HG03097 (cell line): ENCODE measurements around the gene RFLNA.
"Not testable (repeated sequence)": the region's sequence is repeated elsewhere in the genome, so short reads cannot be mapped to it uniquely, and the experiment has no call there.

Experiments
- ATAC-seq: cut with Tn5 transposase; IDR thresholded peaks from one replicate; pipeline ENCODE4 v1.9.1; 2021; ENCODE audit not compliant: unreplicated experiment, low FRiP score

RFLNA gene

DNA sequence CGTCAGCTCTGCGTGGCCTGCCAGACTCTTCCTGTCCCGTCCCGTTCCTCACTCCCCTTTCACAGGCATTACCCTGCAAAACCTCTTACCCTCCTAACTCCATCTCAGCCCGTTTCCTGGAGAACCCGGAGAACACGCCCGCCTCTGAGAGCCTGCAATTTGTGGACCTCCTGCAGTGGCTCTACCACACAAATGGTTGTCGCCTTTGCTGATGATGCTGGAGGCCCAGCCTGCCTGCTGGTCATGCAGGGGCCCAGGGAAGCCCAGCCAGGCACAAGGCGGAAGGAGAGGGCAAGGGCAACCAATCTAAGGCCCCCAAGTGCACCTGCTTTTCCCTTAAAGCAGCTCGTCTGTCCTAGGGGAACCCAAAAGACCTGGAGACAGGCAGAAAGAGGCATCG is 22.5 kb downstream of the RFLNA start:
- no peak for ATAC-seq

DNA sequence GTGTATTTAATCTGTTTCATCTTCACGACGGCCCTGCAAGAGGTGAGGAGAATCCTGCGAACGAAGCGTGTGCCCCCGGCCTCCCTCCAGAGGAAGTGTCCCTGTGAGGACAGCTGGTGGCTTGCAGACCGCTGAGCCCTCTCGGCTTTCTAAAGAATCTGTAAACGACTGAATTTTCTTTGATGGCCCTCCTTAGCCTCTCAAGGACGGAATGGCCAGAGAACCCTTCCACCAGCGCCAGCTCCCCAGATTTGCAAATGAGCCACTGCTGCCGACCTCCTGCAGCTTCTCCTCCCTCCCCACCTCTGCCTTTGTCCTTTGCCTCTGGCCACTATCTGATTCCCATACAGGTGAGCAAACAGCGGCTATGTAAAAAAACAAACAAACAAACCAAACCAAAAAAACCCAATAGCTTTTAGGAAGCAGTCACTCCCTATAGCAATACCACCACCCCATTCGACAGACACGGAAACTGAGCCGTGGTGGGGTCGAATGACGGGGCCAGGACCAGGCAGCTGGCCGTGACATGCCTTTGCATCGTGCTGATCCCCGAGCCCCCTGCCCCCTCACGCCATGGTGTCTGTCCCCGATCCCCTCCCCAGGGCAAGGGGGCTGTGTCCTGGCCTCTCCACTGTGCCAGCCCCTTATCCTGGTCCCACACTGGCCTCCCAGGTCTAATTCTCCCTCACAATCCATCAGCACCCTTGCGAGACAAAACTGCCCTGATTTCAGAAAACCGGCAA is 23.6 kb downstream of the RFLNA start:
- ATAC-seq = no peak

DNA sequence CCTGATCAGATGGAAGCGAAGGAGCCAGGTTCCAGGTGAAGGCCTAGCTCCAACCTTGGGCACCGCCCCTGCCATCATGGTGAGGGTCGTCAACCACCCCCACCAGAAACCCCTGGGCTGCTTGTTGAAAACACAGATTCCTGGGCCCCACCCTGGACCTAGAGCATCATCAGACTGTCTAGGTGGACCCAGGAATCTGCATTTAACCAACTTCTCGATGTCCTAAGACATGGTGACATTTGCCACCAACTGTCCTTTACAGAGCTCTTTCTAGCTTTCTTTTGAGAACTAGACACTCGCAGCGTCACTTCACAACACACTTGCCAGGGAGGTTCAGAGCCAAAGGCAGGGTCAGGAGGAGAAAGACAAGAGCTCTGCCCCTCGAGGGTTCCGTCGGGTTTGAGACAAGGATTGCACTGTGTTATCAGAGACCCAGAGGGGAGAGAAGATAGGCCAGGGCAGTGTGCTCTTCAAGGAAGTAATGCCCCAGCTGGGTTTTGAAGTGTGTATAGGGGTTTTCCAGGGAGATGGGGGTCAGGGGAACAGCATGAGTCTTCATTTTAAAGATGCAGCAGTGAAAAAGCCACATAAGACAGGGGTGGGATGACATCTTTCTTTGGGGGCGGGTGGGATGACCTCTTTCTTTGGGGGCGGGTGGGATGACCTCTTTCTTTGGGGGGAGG is 24.6 kb downstream of the RFLNA start:
- ATAC-seq = no peak

DNA sequence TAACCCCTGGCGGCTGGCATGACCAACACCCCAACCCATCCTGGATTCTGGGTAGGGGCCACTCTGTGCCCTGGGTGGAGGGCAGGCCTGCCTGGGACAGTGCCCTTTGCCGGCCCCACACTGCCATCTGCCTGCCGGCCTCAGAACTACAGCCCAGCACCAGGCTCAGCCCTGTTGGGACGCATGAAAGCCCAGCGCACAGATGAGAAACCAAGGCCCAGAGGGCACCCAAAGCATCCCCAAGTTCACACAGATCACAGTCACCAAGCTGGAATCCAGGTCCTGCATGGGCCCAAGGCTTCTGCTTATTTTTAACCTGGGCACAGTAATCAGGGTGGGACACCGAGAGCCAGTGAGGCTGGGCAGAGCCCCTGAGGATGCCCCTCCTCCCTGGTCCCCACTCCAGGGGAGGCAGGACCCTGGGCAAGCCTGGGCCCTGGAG is 26.2 kb downstream of the RFLNA start:
- ATAC-seq = no peak

DNA sequence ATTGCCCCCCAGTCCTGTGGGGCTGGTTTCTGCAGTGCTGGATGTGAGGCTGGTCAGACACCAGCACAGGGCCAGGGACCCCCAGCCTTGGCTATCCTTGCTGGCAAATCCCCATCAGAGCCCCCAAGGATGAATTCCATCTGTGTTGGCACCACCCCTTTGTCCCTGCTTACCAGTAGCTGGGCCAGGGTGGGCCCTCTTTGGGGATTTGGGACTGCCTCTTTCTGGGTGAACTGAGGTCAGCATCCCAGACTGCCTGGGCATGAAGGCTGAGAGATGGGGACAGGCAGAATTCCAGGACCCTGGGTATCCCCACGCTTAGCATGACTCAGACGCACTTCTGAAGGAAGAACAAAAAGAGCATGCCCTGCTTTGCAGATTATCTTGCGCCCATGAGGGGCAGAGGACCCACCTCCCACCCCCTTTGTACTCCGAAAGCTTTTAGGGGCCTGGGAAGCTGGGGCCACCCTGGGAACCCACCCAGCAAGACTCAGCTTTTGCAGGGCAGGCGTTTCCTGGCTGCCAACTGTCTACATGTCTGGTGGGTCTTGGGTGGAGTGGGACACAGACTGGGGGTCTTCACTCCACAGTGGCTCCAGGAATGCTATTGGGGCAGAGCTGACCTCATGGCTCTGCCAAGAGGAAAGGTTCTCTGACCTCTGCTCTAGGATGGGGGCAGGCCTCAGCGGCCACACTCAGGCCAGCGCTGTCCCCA is 26.8 kb downstream of the RFLNA start:
- ATAC-seq = no peak

DNA sequence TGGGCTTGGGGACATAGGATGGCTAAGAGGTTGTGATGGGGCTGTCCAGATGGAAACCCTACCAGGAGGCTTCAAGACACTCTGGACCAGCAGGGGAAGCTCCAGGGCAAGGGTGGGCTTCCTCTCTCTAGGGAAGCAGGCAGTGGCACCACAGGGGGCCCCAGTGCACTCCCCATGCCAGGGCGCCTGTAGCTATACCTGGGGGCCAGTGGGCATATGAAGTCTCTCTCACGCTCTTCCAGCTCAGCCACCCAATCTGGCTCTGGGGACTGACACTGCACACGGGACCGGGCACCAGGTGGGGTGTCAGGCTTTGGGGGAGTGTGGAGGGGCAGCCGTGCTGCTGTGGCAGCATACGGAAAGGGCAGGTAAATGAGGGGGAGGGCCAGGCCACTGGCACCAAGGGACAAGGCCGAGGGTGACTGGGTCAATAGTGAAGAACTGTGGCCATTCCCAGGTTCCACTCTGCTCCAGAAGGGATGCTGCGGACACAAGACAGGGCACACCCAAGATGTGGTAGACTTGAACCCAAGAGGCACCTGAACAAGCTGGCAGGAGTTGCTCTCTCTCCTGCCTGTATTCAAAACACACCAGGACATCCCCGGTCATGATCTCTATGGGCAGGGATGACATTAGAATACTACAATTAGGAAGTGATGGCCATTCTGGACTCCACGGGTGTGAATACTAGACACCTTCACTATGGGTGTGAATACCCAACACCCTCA is 27.5 kb downstream of the RFLNA start:
- no peak for ATAC-seq

DNA sequence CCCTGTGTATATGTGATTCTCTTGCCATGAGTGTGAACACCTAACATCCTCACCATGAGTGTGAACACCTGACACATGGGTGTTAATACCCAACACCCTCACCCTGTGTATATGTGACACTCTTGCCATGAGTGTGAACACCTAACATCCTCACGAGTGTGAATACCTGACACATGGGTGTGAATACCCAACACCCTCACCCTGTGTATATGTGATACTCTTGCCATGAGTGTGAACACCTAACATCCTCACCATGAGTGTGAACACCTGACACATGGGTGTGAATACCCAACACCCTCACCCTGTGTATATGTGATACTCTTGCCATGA is 28.1 kb downstream of the RFLNA start:
- not testable (repeated sequence) for ATAC-seq

DNA sequence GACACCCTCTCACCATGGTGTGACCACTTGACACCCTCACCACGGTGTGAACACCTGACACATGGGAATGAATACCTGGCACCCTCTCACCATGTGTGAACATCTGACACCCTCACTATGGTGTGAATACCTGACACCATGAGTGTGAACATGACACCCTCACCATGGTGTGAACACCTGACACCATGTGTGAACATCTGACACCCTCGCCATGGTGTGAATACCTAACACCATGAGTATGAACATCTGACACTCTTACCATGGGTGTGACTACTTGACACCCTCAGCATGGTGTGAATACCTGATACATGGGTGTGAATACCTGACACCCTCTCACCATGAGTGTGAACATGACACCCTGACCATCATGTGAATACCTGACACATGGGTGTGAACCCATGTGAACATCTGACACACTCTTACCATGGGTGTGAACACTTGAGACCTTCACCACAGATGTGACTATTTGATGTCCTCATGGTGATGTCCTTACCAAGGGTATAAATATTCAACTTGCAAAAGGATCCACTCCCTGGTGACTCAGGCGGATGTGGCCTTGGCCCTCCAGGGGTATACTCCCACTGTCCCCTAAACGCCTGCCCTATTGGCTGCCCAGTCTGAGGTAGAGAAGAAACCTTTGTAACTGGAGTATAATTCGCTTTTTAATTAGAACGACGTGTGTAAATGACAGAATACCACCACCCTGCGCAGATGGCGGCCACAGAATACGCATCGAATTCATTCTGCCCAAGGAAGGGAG is 29.1 kb downstream of the RFLNA start:
- ATAC-seq = no peak

DNA sequence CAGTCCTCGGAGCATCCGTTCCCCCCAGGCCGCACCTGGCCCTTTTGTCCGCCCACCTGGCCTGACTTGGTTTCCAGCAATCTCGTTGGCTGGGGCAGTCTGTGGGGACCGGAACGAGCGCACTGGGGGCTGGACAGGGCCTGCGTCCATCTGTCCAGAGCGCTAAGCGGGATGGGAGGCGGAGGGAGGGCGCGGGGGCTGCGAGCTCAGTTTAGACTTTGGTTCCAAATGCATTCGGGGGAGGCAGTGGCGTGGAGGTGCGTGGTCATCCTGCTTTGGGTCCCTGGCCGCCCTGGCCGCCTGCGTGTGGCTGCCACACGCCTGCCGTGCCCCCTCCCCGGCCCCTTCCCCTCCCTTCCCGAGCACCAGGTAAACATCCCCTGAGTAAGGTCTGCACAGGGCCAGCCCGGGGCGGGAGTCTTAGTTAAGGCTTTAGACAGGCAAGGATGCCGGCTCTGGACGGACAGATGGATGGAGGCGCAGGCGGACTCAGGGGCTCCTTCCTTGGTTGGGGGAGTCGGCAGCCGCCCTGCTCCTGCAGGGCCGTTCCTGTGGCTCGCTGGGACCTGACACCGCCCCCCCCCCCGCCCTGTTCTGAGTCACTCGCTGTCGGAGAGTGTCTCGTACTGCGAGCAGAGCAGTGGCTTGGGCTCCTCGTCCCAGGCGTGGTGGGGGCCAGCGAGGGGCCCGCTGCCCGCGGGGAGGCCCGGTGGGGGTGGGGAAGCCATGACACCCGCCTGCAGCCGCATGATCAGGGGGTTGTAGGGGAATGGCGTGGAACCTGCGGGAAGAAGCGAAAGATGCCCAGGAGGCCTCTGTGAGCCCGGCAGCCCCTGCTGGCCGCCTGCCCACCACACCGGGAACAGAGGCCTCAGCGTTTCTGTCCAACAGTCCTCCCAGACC is 30.2 kb downstream of the RFLNA start:
- ATAC-seq = no peak

DNA sequence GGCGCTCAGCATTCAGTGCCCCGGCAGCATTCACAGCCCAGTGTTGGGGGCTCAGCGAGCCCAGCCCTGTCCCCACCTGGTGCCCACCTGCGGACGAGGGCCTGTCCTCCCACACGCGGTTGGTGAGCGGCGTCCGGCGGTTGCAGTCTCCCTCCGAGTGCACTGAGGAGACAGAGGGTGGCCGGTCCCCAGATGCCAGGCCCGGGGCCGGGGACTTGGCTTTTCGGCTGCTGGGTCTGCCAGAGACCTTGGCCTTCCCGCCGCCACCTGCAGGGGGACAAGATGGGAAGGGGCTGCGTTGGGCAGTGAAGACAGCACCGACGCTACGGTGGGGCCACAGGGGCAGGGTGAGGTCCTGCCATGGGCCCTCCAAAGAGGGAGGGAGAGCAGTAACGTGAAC is 31.2 kb downstream of the RFLNA start:
- ATAC-seq = no peak

DNA sequence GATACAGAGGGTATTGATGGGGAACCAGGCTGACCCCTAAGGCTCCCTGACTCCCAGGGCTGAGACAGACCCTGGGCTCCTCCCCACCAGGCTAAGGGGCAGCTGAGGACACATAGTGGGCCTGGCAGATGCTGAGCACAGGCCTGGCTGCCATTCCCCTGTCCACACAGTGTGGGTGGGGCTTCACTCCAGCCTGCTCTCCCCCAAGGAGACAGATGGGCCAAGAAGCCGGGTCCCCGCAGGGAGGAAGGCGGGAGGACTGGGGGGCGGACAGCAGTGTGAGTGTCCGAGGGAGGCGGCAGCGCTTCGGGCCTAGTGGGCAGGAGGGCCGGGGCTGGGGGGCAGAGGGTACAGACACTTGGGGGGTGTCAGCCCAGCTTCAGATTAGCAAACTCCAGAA is 32.0 kb downstream of the RFLNA start:
- ATAC-seq = no peak

DNA sequence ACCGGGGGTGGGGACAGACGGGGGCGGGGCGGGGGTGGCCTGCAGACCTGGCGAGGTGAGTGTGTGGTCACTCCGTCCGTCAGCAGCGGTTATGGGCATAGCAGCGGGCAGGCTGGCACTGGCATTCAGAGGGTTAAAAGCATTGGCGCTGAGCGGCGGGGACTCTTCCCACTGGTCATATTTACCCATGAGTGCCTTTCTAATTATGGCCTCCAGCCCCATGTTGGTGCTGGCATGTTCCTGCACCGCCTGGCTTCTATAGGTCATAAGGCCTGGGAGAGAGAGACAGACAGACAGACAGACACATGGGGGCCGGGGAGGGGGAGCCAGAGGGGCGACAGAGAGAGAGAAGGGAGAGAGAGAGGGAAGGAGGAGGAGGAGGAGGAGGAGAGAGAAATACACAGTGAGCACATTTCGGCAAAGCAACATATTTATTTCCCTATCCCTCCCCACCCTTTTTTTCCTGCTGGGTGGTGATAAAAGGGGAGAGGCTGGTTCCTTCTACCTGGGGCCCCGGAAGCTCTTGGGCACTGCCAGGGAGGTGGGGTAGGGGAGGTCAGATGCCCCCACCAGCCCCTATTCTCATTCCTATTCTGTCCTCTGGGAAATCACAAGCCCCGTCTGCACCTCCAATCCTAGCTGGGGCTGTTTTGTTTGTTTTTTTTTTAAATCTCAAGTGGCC is 32.6 kb downstream of the RFLNA start:
- ATAC-seq = no peak

DNA sequence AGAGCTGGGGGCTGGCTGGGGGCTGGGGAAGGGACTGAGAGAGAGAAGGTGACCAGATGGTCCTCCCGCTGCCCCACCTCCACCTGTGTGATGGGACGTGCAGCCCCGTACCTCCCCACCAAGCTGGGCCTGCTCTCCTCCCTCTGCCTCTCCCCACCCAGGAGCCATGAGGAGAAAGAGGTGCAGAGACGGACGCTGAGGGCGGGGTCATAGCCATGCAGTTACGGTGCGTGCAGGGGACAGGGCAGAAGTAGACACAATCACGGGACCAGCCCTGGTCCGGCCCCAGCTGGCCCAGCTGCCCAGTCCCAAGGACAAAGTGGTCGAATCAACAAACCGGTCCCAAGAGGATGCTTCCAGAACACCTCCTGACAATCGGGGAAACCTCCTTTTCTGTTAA is 33.2 kb downstream of the RFLNA start:
- ATAC-seq = no peak

DNA sequence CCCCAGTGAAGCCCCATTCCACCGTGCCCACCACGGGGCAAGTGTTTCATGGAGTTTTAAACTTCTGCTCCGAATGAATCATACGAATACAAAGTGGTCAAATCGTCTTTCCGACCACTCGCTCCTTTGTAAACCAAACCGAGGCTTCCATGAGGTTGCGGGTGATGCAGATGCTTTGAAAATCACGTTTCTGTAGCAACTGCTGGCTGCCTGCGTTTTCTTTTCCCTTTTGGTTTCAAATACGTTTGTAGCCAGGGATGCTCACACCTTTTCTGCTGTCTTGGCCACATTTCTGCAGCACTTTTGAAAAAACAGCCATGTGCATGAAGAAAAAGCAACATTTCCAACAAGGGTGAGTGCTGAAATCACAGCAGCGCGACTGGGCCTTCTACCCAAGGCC is 33.7 kb downstream of the RFLNA start:
- ATAC-seq = no peak

DNA sequence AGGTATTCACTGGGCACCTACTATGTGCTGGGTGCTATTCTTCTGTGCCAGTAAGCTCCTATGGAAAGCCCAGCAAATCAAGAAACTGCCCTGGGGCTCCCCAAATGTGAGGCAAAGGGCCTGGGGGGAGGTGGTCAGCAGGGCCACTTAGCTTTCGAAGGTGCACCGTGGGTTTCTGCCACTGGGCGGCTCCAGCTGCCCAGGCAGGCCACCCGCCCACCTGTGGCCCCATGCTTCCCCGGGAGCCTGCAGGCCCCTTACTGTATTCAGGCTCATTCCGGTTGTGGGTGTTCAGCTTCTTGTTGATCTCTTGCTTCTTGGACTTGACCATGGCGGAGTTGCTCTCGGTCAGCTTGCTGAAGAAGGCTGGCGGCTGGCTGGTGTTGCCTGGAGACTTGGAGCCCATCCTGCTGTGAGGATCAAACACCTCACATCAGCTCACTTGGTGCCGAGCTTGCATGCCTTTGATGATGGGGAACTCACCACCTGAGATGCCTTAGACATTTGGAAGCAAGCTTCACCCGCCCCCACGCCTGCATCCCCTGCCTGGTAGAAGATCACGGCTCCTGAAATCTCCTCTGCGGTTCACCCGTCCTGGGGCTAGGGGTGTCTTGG is 37.3 kb downstream of the RFLNA start:
- ATAC-seq = no peak

DNA sequence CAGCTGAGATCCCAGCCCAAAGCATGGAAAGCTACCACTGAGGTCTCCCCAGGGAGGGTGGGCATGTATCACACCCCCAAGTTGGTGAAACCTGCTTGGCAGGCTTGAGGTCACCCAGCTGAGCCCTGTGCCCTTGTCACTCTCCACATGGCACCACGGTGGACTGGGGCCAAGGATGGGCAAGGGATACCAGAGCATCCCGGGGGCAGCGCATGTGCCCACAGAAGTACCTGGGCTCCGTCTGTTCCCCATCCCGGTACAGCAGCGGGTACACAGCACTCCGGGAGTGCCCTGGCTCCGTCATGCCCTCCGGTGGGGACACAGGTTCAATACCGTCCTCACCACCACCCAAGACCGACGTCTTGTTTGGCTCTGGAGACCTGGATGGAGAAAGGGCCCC is 38.0 kb downstream of the RFLNA start:
- ATAC-seq = no peak

DNA sequence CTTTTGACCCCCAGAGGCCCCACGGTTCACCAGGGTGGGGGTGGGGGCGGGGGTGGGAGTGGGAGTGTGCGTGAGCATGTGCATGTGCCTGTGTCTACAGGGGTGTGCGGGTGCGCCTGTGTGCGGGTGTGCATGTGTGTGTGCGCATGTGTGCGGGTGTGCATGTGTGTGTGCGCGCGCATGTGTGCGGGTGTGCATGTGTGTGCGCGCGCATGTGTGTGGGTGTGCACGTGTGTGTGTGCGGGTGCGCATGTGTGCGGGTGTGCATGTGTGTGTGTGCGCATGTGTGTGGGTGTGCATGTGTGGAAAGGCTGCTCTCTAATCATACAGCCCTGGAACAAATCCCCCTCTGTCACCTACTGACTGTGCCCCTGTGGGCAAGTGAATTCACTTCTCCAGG is 38.8 kb downstream of the RFLNA start:
- no peak for ATAC-seq

DNA sequence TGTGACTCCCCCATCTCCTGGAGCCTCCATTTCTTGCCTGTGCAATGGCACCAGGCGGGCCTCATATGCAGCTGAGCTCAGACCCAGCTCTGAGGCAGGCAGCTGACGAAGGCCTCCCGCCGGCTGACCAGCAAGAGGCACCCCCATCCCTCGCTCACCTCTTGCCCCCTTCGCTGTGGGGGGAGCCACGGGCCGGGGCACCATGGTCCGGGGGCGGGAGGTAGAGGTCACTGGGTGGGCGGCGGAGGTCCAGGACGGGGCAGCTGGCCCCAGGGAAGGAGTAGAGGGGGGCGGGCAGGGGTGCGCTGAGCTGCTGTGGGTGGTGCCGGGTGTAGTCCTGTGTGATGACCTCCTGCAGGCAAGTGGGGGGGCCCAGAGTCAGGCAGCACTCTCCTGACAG is 39.4 kb downstream of the RFLNA start:
- ATAC-seq = no peak

DNA sequence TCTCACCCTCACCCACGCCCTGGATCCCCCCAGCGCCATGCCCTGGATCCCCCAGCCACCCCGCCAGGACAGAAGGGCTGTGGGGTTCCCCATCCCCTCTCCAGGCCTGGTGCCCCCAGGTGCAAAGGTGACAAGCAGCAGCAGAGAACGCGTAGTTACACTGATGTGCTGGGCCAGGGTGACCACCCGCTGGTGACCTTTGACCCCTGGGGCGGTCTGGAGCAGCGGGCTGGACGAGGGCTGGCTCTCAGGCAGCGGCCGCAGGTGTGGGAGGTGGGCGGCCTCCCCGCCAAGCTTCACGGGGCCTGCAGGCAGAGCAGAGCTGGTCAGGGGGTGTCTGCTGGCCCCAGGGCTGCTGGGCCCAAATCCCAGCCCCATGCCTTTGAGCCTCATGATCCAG is 40.1 kb downstream of the RFLNA start:
- no peak for ATAC-seq
